Effector memory CD8-positive, alpha-beta T cell (primary cell): ENCODE measurements around the gene CHD1.

Experiments used
- ATAC-seq: fragments of 150-1000 bp; cut with Tn5 transposase; replicated peaks from 2 replicates; pipeline ENCODE4 v1.10.0; 2021; ENCODE audit warnings: mild to moderate bottlenecking, moderate library complexity
- DNase-seq, 3 experiments: peaks; one replicate each; pipeline ENCODE4 v3.0.0; 2021
- H3K27ac Mint-ChIP-seq, 2 donors: one replicate each; pipeline ENCODE4 v1.8.0; 2022; ENCODE audit warnings: mild to moderate bottlenecking in 2 of 2, mixed read lengths in 2 of 2, moderate library complexity in 2 of 2
- H3K27me3 Mint-ChIP-seq, 2 donors: one replicate each; pipeline ENCODE4 v1.8.0; 2022; ENCODE audit warnings: mixed read lengths in 2 of 2
- H3K36me3 Mint-ChIP-seq: one replicate; pipeline ENCODE4 v1.8.0; 2022; ENCODE audit warnings: mild to moderate bottlenecking, moderate library complexity, mixed read lengths; ENCODE audit not compliant: insufficient read depth
- H3K4me1 Mint-ChIP-seq, 2 donors: one replicate each; pipeline ENCODE4 v1.8.0; 2022; ENCODE audit warnings: low read depth in 2 of 2, mixed read lengths in 2 of 2
- H3K4me3 Mint-ChIP-seq, 2 donors: one replicate each; pipeline ENCODE4 v1.8.0; 2022; ENCODE audit warnings: mild to moderate bottlenecking in 2 of 2, mixed read lengths in 2 of 2, moderate library complexity in 2 of 2
- H3K9me3 Mint-ChIP-seq, 2 donors: one replicate each; pipeline ENCODE4 v1.8.0; 2022; ENCODE audit warnings: mixed read lengths in 2 of 2

Gene CHD1

DNA sequence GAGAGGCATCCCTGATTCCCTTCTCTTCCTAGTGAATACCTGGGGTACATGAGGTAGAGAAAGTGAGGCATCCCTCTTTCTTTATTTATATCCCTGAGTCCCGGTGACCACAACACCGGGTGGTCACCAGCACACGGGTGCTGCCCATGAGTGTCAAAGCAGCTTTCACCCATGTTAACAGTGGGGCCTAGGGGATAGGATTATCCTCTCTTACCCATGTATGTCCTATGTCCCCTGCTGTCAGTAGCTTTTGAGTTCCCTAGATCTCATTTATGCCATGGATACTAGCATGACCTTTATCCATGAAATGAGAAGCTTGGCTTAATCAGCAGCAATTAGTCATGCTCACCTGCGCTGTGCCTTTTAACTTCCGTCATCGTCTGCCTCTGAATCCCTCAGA lies 83.9 kb downstream of the CHD1 start:
- Mint-ChIP-seq H3K4me1 (peaks cover under 1 to 1% of the 10 kb centered on the region in 2 donors), H3K4me3 (no peak overlapping the region), H3K9me3 (no peaks in the 10 kb centered on the region), H3K27me3 (no peaks in the 10 kb centered on the region), H3K36me3 (no peaks in the 10 kb centered on the region), H3K27ac (no peak overlapping the region)
- ATAC-seq: no peak
- no peak for DNase-seq

- peaks cover 3% of the 10 kb centered on the region for H3K36me3 Mint-ChIP-seq
- H3K27me3 Mint-ChIP-seq: no peaks in the 10 kb centered on the region
- no peak overlapping the region for H3K4me3 Mint-ChIP-seq
- DNase-seq (no peak), ATAC-seq (no peak)
- H3K4me1 Mint-ChIP-seq: peaks cover 3% of the 10 kb centered on the region in 2 donors
- H3K9me3 Mint-ChIP-seq: no peaks in the 10 kb centered on the region
- H3K27ac Mint-ChIP-seq: no peak overlapping the region
Observed at GRCh38 chr5:98843481-98843880, 85.3 kb downstream of the CHD1 start.

DNA sequence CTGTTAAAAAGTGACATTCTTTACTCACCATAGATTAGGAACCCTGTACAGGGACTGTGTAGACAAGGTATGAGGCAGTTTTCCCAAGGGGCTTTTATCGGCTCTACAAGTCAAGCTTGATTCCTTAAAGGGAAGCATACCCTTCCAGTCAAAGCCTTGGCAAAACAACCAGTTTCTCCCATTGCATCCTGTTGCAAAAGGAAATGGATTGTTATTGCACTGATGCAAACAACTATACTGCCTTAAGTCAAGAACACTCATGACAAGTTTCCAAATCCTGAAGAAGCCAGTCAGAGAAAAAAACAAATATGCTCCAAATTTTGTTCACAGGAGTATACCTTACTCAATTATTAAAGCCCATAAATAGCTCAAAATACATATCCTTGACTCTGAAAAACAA lies 87.9 kb downstream of the CHD1 start:
- no peak for DNase-seq
- H3K9me3 Mint-ChIP-seq: no peaks in the 10 kb centered on the region

GRCh38 chr5:98839469-98840383 lies 89.1 kb downstream of the CHD1 start:
- H3K9me3 Mint-ChIP-seq: no peaks in the 10 kb centered on the region
- peaks cover 3% of the 10 kb centered on the region in 2 donors for H3K4me1 Mint-ChIP-seq
- ATAC-seq (peak; percentile 8), DNase-seq (no peak)
- no peaks in the 10 kb centered on the region for H3K27me3 Mint-ChIP-seq
- H3K4me3 Mint-ChIP-seq: peak overlapping the region; percentile 20 to 21
- peaks cover 3% of the 10 kb centered on the region for H3K36me3 Mint-ChIP-seq
- H3K27ac Mint-ChIP-seq: no peak overlapping the region

More for the DNA sequence above, 87.9 kb downstream of the CHD1 start:
- no peak for ATAC-seq
- H3K4me1 Mint-ChIP-seq: peaks cover 3% of the 10 kb centered on the region in 2 donors
- no peaks in the 10 kb centered on the region for H3K27me3 Mint-ChIP-seq
- H3K4me3 Mint-ChIP-seq: no peak overlapping the region
- H3K36me3 Mint-ChIP-seq: peaks cover 3% of the 10 kb centered on the region
- no peak overlapping the region for H3K27ac Mint-ChIP-seq

GRCh38 chr5:98836175-98836574 lies 92.6 kb downstream of the CHD1 start:
- DNase-seq (no peak), ATAC-seq (no peak)
- Mint-ChIP-seq H3K36me3 (peaks cover 3% of the 10 kb centered on the region), H3K27me3 (no peaks in the 10 kb centered on the region), H3K4me3 (no peak overlapping the region), H3K4me1 (peaks cover 3% of the 10 kb centered on the region in 2 donors), H3K9me3 (no peaks in the 10 kb centered on the region), H3K27ac (no peak overlapping the region)

DNA sequence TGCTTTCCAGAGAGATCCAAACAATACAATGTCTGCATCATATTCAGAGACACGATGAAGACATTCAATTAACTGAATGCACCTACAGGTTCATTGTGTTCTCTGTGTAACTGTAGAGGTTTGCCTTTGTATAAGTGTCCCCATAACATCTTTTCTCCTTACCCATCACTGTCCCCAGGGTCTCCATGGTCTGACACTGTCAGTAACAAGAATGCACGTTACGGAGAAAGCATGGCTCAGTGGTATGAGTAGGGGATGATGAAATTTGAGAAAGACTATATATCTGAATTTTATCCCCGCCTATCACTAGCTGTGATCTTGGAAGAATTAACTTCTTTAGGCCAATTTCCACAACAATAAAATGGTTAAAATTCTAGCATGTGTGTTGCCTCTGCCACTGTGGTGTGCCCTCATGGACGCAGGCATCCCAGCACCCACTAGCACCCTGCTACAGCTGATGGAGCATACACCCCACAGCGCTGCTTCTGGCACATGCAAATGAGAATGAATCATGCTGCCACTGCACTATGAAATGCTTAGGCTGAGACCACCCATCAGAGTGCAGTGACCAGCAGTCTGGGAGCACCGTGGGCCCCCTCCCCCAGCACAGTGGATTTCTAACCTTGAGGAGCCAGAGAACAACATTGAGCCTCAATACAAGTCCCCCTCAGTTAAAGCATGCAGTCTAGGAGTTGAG lies 101.1 kb downstream of the CHD1 start:
- peaks cover 2% of the 10 kb centered on the region for H3K36me3 Mint-ChIP-seq
- ATAC-seq (no peak), DNase-seq (no peak)
- no peaks in the 10 kb centered on the region for H3K9me3 Mint-ChIP-seq
- H3K27me3 Mint-ChIP-seq: no peaks in the 10 kb centered on the region
- H3K4me3 Mint-ChIP-seq: no peak overlapping the region
- no peak overlapping the region for H3K27ac Mint-ChIP-seq
- H3K4me1 Mint-ChIP-seq: no peaks in the 10 kb centered on the region

GRCh38 chr5:98827161-98827560 lies 101.6 kb downstream of the CHD1 start:
- DNase-seq (no peak), ATAC-seq (no peak)
- H3K36me3 Mint-ChIP-seq: peaks cover 2% of the 10 kb centered on the region
- no peak overlapping the region for H3K27ac Mint-ChIP-seq
- H3K9me3 Mint-ChIP-seq: no peaks in the 10 kb centered on the region
- no peaks in the 10 kb centered on the region for H3K27me3 Mint-ChIP-seq
- no peak overlapping the region for H3K4me3 Mint-ChIP-seq
- H3K4me1 Mint-ChIP-seq: no peaks in the 10 kb centered on the region

GRCh38 chr5:98825582-98826375 lies 103.0 kb downstream of the CHD1 start:
- Mint-ChIP-seq H3K27ac (no peak overlapping the region), H3K36me3 (peaks cover 2% of the 10 kb centered on the region), H3K4me1 (no peaks in the 10 kb centered on the region), H3K9me3 (no peaks in the 10 kb centered on the region), H3K27me3 (no peaks in the 10 kb centered on the region), H3K4me3 (no peak overlapping the region)
- DNase-seq: no peak
- ATAC-seq: no peak

DNA sequence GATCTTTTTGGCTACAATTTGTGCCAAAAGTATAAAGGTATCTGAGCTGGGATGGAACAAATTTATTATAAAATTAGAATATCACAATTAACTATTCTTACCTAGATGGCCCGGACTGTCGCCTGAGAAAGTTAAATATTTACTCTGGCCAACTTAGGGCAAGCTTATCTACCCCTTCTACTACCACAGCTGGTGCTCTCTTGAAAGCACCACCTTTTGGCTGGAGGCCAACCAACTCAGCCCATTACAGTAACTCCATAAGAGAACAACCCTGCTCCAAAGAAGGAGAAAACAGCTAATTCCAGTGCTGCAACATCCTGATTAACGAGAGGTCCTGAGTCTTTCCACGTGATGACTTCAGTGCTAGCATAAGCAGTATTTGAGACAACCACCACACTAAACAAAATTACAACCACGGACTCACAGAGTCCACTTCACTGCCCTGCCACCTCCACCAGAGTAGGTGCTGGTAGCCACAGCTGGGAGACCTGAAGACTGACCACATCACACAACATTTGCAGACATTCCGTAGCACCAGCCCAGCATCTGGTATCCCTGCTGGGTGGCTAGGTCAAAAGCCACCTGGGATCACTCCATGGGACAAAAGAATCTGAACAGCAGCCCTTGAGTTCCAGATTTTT lies 112.1 kb downstream of the CHD1 start:
- Mint-ChIP-seq H3K27ac (no peak overlapping the region), H3K9me3 (no peaks in the 10 kb centered on the region), H3K36me3 (no peaks in the 10 kb centered on the region), H3K4me3 (no peak overlapping the region), H3K27me3 (no peaks in the 10 kb centered on the region), H3K4me1 (no peaks in the 10 kb centered on the region)
- no peak for DNase-seq
- ATAC-seq: no peak

DNA sequence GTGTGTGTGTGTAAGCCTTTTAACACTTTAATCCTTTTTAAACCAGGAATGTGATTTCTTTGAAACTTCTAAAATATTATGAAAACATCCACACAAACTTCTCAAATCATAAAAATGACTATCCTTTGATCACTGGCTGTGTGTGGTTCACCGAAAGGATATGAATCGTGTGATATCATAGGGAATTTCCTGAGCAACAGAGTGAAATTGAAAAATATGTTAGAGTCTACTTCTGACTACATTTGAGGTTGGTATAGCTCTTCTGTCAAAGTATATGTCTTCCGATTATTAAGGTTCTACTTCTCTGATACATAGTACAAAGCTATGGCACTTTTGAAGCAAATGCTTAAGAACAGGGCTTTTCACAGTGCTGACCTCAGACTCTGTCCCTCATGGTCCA lies 115.1 kb downstream of the CHD1 start:
- Mint-ChIP-seq H3K27ac (no peak overlapping the region), H3K36me3 (no peaks in the 10 kb centered on the region), H3K27me3 (no peaks in the 10 kb centered on the region), H3K4me3 (no peak overlapping the region), H3K9me3 (no peaks in the 10 kb centered on the region), H3K4me1 (no peaks in the 10 kb centered on the region)
- ATAC-seq (no peak), DNase-seq (no peak)

DNA sequence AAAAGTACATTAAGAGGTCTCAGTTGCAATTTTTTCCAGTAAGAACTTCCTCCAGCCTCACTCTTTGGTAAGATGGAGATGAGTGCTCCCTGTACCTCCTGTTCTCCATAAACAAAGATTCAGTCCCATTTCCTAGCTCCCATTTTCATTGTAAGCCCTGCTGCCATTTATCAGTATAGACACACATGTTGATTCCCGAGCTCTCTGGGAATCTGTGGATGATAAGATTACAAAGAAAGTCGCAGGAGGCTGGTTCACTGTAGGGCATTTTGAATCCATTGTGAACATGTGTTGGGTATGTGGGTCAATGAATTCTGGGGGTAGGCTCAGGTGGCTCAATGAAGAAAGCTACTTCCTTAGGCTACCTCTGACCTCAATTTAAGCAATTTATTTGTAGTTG lies 118.6 kb downstream of the CHD1 start:
- H3K4me3 Mint-ChIP-seq: no peak overlapping the region
- DNase-seq: no peak
- H3K36me3 Mint-ChIP-seq: no peaks in the 10 kb centered on the region
- H3K27ac Mint-ChIP-seq: no peak overlapping the region
- H3K9me3 Mint-ChIP-seq: peaks cover 0 to 4% of the 10 kb centered on the region in 2 donors
- ATAC-seq: no peak
- H3K4me1 Mint-ChIP-seq: no peaks in the 10 kb centered on the region
- no peaks in the 10 kb centered on the region for H3K27me3 Mint-ChIP-seq

DNA sequence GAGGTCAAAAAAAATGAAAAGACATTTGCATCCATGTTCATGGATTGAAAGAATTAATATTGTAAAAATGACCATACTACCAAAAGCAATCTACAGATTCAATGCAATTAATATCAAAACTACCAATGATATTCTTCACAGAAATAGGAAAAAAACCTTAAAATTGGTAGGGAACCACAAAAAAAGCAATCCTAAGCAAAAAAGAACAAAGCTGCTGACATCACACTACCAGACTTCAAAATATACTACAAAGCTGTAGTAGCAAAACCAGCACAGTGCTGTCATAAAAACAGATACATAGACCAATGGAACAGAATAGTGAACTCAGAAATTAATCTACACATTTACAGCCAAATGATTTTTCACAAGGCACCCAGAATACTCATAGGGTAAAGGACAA lies 121.0 kb downstream of the CHD1 start:
- ATAC-seq: no peak
- Mint-ChIP-seq H3K27me3 (no peaks in the 10 kb centered on the region), H3K27ac (no peak overlapping the region), H3K36me3 (no peaks in the 10 kb centered on the region), H3K9me3 (peaks cover 0 to 5% of the 10 kb centered on the region in 2 donors), H3K4me1 (no peaks in the 10 kb centered on the region), H3K4me3 (no peak overlapping the region)
- DNase-seq: no peak

GRCh38 chr5:98805070-98805469 lies 123.7 kb downstream of the CHD1 start:
- ATAC-seq (no peak), DNase-seq (no peak)
- Mint-ChIP-seq H3K4me1 (no peaks in the 10 kb centered on the region), H3K27ac (no peak overlapping the region), H3K36me3 (no peaks in the 10 kb centered on the region), H3K4me3 (no peak overlapping the region), H3K9me3 (peaks cover 0 to 5% of the 10 kb centered on the region in 2 donors), H3K27me3 (peaks cover 0 to 5% of the 10 kb centered on the region in 2 donors)
